Nephron (organoid): ENCODE data around the gene NTM.

Experiments
- H3K27ac Mint-ChIP-seq, 3 experiments: 2 replicates each; pipeline ENCODE4 v1.8.0; 2020; ENCODE audit warnings: mixed read lengths in 3 of 3, mild to moderate bottlenecking in 2 of 3, moderate library complexity in 1 of 3
- H3K27me3 Mint-ChIP-seq: 2 replicates; pipeline ENCODE4 v1.8.0; 2021; ENCODE audit warnings: low read depth, mild to moderate bottlenecking, moderate library complexity, mixed read lengths
- H3K36me3 Mint-ChIP-seq: 2 replicates; pipeline ENCODE4 v1.8.0; 2020; ENCODE audit warnings: low read depth, mixed read lengths
- H3K4me1 Mint-ChIP-seq: 2 replicates; pipeline ENCODE4 v1.8.0; 2020; ENCODE audit warnings: mixed read lengths
- H3K4me3 Mint-ChIP-seq, 3 experiments: 2 replicates each; pipeline ENCODE4 v1.8.0; 2020; ENCODE audit warnings: mild to moderate bottlenecking in 3 of 3, mixed read lengths in 3 of 3, moderate library complexity in 2 of 3
- H3K9me3 Mint-ChIP-seq: 2 replicates; pipeline ENCODE4 v1.8.0; 2020; ENCODE audit warnings: mixed read lengths
- CTCF ChIP-seq, 3 experiments: fragments of 200-600 bp; sonication (generic); IDR thresholded peaks; one replicate each; pipeline ENCODE4 v1.5.0; 2021; ENCODE audit warnings: antibody characterized with exemption in 3 of 3; ENCODE audit not compliant: unreplicated experiment in 3 of 3

Gene NTM

GRCh38 chr11:132231656-132232347 lies 861.4 kb downstream of the NTM start:
- Mint-ChIP-seq H3K27me3 (peaks cover 15% of the 10 kb centered on the region), H3K4me3 (no peak overlapping the region), H3K27ac (no peak overlapping the region), H3K9me3 (no peaks in the 10 kb centered on the region), H3K4me1 (peaks cover 6% of the 10 kb centered on the region), H3K36me3 (no peaks in the 10 kb centered on the region)
- TF ChIP-seq CTCF (IDR thresholded peaks at IDR 0.05; ENCODE audit: unreplicated experiment in 3 of 3), result no peak

- Mint-ChIP-seq H3K27ac (no peak overlapping the region), H3K27me3 (peaks cover 15% of the 10 kb centered on the region), H3K4me1 (peaks cover 6% of the 10 kb centered on the region), H3K36me3 (no peaks in the 10 kb centered on the region), H3K4me3 (no peak overlapping the region), H3K9me3 (no peaks in the 10 kb centered on the region)
- no peak for TF ChIP-seq CTCF (IDR thresholded peaks at IDR 0.05; ENCODE audit: unreplicated experiment in 3 of 3)
Measured at GRCh38 chr11:132234878-132235277, 864.5 kb downstream of the NTM start.

- Mint-ChIP-seq H3K36me3 (no peaks in the 10 kb centered on the region), H3K27me3 (peaks cover 8% of the 10 kb centered on the region)
Measured at GRCh38 chr11:132237781-132238180, 867.4 kb downstream of the NTM start.

GRCh38 chr11:132238331-132238866 lies 868.0 kb downstream of the NTM start:
- Mint-ChIP-seq H3K27ac (no peak overlapping the region), H3K4me3 (no peak overlapping the region)
- no peak for TF ChIP-seq CTCF (IDR thresholded peaks at IDR 0.05; ENCODE audit: unreplicated experiment in 3 of 3)

More at GRCh38 chr11:132237781-132238180, 867.4 kb downstream of the NTM start:
- no peak overlapping the region for H3K4me3 Mint-ChIP-seq
- H3K4me1 Mint-ChIP-seq, result no peaks in the 10 kb centered on the region
- H3K9me3 Mint-ChIP-seq, result no peaks in the 10 kb centered on the region
- H3K27ac Mint-ChIP-seq, result no peak overlapping the region
- no peak for TF ChIP-seq CTCF (IDR thresholded peaks at IDR 0.05; ENCODE audit: unreplicated experiment in 3 of 3)

GRCh38 chr11:132240374-132240773 lies 870.0 kb downstream of the NTM start:
- Mint-ChIP-seq H3K36me3 (no peaks in the 10 kb centered on the region), H3K27ac (no peak overlapping the region), H3K4me3 (no peak overlapping the region), H3K4me1 (peaks cover 9% of the 10 kb centered on the region), H3K9me3 (no peaks in the 10 kb centered on the region), H3K27me3 (peaks cover 3% of the 10 kb centered on the region)
- no peak for TF ChIP-seq CTCF (IDR thresholded peaks at IDR 0.05; ENCODE audit: unreplicated experiment in 3 of 3)

More at GRCh38 chr11:132238331-132238866, 868.0 kb downstream of the NTM start:
- Mint-ChIP-seq H3K9me3 (no peaks in the 10 kb centered on the region), H3K4me1 (no peaks in the 10 kb centered on the region), H3K27me3 (peaks cover 8% of the 10 kb centered on the region), H3K36me3 (no peaks in the 10 kb centered on the region)

- TF ChIP-seq CTCF (IDR thresholded peaks at IDR 0.05; ENCODE audit: unreplicated experiment in 3 of 3), result no peak
- Mint-ChIP-seq H3K27me3 (peaks cover 4% of the 10 kb centered on the region), H3K4me3 (no peak overlapping the region), H3K27ac (no peak overlapping the region), H3K36me3 (no peaks in the 10 kb centered on the region), H3K9me3 (no peaks in the 10 kb centered on the region), H3K4me1 (peaks cover 12% of the 10 kb centered on the region)
Measured at GRCh38 chr11:132242632-132243031, 872.2 kb downstream of the NTM start.
